DOHH2 (cell line): ENCODE results near the gene SCRN3.

ENCODE experiments used
- H3F3A ChIP-seq: fragments of 200-600 bp; sonication (generic), shearing (Covaris generic); 2 replicates; pipeline ENCODE4 v1.6.0; 2016; ENCODE audit warnings: antibody characterized with exemption, mild to moderate bottlenecking; ENCODE audit not compliant: control insufficient read depth, insufficient read depth
- H3K27ac ChIP-seq: fragments of 200-600 bp; sonication (generic); 2 replicates; pipeline ENCODE4 v1.5.1; 2014; ENCODE audit warnings: low read depth, mild to moderate bottlenecking, low read length, moderate library complexity
- H3K27me3 ChIP-seq: fragments of 200-600 bp; sonication (generic); 2 replicates; pipeline ENCODE4 v1.6.1; 2014; ENCODE audit warnings: mild to moderate bottlenecking, low read length, mixed read lengths; ENCODE audit not compliant: control insufficient read depth
- H3K36me3 ChIP-seq: fragments of 200-600 bp; sonication (generic); 2 replicates; pipeline ENCODE4 v1.6.1; 2014; ENCODE audit warnings: mild to moderate bottlenecking, low read length, moderate library complexity, mixed read lengths; ENCODE audit not compliant: control insufficient read depth
- H3K4me1 ChIP-seq: fragments of 200-600 bp; sonication (generic); 2 replicates; pipeline ENCODE4 v1.6.1; 2014; ENCODE audit warnings: mild to moderate bottlenecking, low read length, mixed read lengths; ENCODE audit not compliant: control insufficient read depth
- H3K4me2 ChIP-seq: fragments of 200-600 bp; sonication (generic); 2 replicates; pipeline ENCODE4 v1.6.0; 2014; ENCODE audit warnings: mild to moderate bottlenecking, low read length, moderate library complexity
- H3K4me3 ChIP-seq: fragments of 200-600 bp; sonication (generic); 2 replicates; pipeline ENCODE4 v1.5.1; 2014; ENCODE audit warnings: mild to moderate bottlenecking, low read length, mixed read lengths
- H3K79me2 ChIP-seq: fragments of 200-600 bp; sonication (generic); 2 replicates; pipeline ENCODE4 v1.6.1; 2014; ENCODE audit warnings: mild to moderate bottlenecking, low read length, mixed read lengths; ENCODE audit not compliant: control insufficient read depth
- H3K9me2 ChIP-seq: fragments of 200-600 bp; sonication (generic); replicated peaks from 2 replicates; pipeline ENCODE4 v1.6.1; 2014; ENCODE audit warnings: mild to moderate bottlenecking, low read length, mixed read lengths; ENCODE audit not compliant: control insufficient read depth
- H3K9me3 ChIP-seq: fragments of 200-600 bp; sonication (generic); 2 replicates; pipeline ENCODE4 v1.6.1; 2014; ENCODE audit warnings: antibody characterized with exemption, low read length, mixed read lengths; ENCODE audit not compliant: control insufficient read depth, insufficient read depth
- H4K20me1 ChIP-seq: fragments of 200-600 bp; sonication (generic); 2 replicates; pipeline ENCODE4 v1.6.0; 2014; ENCODE audit warnings: low read depth, mild to moderate bottlenecking, antibody characterized with exemption, low read length, moderate library complexity; ENCODE audit not compliant: control insufficient read depth, insufficient read depth
- EZH2phosphoT487 ChIP-seq: fragments of 200-600 bp; sonication (generic); IDR thresholded peaks from 2 replicates; pipeline ENCODE4 v1.6.1; 2017; ENCODE audit warnings: borderline replicate concordance, mild to moderate bottlenecking, antibody characterized with exemption, low read length, moderate library complexity, mixed read lengths
- TF ChIP-seq, protein P1 (sequence below): fragments of 200-600 bp; sonication (generic); IDR thresholded peaks from one replicate; pipeline ENCODE4 v1.5.1; 2014; ENCODE audit warnings: antibody characterized with exemption, mild to moderate bottlenecking, low read depth, low read length; ENCODE audit not compliant: poor library complexity, severe bottlenecking

SCRN3 gene

DNA sequence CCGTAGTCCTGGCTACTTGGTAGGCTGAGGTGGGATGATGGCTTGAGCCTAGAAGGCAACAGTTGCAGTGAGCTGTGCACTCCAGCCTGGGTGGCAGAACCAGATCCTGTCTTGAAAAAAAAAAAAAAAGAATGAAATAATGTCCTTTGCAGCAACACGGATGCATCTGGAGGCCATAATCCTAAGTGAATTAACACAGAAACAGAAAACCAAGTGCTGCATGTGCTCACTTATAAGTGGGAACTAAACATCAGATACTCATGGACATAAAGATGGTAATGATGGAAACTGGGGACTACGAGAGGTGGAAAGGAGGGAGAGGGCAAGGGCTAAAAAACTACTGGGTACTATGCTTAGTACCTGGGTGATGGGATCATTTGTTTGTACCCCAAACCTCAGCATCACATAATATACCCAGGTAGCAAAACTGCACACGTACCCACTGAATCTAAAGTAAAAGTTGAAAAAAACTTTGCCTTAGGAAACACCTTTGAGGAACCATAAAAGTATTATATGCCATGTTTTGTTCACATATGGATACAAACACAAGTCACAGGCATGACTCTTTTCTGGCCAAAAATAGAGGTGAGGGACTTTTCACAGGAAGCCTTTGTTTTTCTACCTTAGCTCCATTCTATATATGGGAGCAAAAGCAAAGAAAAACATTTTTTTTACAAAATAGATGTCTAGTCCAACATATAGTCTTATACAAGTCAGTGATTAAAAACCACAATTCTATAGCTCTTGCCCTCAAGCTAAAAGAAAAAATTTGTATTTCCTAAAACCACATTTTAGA lies 54.7 kb downstream of the SCRN3 start:
- Histone ChIP-seq H4K20me1 (no peaks in the 10 kb centered on the region), H3K4me1 (peaks cover 8% of the 10 kb centered on the region), H3K27me3 (no peaks in the 10 kb centered on the region), H3K9me2 (no peaks in the 10 kb centered on the region), H3K79me2 (no peaks in the 10 kb centered on the region), H3K27ac (no peak overlapping the region), H3K36me3 (no peaks in the 10 kb centered on the region), H3K4me2 (no peak overlapping the region), H3K4me3 (no peak overlapping the region), H3F3A (no peaks in the 10 kb centered on the region), H3K9me3 (no peaks in the 10 kb centered on the region)
- TF ChIP-seq, protein P1, sequence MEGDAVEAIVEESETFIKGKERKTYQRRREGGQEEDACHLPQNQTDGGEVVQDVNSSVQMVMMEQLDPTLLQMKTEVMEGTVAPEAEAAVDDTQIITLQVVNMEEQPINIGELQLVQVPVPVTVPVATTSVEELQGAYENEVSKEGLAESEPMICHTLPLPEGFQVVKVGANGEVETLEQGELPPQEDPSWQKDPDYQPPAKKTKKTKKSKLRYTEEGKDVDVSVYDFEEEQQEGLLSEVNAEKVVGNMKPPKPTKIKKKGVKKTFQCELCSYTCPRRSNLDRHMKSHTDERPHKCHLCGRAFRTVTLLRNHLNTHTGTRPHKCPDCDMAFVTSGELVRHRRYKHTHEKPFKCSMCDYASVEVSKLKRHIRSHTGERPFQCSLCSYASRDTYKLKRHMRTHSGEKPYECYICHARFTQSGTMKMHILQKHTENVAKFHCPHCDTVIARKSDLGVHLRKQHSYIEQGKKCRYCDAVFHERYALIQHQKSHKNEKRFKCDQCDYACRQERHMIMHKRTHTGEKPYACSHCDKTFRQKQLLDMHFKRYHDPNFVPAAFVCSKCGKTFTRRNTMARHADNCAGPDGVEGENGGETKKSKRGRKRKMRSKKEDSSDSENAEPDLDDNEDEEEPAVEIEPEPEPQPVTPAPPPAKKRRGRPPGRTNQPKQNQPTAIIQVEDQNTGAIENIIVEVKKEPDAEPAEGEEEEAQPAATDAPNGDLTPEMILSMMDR, result no peak
- TF ChIP-seq EZH2phosphoT487, result no peak

DNA sequence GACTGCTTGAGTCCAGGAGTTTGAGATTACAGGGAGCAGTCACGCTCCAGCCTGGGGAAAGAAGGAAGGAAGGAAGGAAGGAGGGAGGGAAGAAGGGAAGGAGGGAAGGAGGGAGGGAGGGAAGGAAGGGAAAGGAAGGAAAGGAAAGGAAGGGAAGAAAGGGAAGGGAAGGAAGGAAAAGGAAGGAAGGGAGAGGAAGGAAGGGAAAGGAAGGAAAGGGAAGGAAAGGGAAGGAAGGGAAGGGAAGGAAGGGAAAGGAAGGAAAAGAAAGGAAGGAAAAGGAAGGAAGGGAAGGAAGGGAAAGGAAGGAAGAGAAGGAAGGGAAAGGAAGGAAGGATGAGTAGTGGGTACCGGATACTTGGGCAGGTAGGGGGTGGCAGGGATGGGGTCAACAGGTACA lies 59.0 kb downstream of the SCRN3 start:
- TF ChIP-seq, protein P1, result no peak
- no peak for TF ChIP-seq EZH2phosphoT487
- no peaks in the 10 kb centered on the region for H3K36me3 ChIP-seq

DNA sequence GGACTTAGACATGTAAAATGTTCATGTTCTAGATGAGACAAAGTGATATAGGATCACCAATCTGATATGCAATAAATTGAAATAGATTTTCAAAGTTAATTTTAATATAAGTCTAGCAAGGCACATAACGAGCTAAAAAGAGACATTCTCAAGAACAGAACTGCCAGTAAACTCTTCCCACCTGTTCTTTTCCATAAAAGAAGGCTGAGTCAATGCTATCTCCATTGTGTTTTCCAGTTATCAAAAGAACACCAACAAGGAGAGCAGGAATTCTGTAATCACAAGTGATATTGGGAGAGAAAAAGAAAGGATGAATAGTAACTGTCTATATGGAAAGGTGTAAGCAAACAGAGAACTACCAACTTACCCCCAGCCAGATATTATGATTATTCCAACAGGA lies 65.7 kb downstream of the SCRN3 start:
- H3K36me3 ChIP-seq, result no peaks in the 10 kb centered on the region

More for the DNA sequence above, 59.0 kb downstream of the SCRN3 start:
- Histone ChIP-seq H3K79me2 (no peaks in the 10 kb centered on the region), H3K27ac (no peak overlapping the region), H4K20me1 (no peaks in the 10 kb centered on the region), H3K9me3 (no peaks in the 10 kb centered on the region), H3K9me2 (no peaks in the 10 kb centered on the region), H3K4me2 (no peak overlapping the region), H3K27me3 (no peaks in the 10 kb centered on the region), H3F3A (no peaks in the 10 kb centered on the region), H3K4me3 (no peak overlapping the region), H3K4me1 (peaks cover 8% of the 10 kb centered on the region)

More for the DNA sequence above, 65.7 kb downstream of the SCRN3 start:
- Histone ChIP-seq H3K27ac (no peak overlapping the region), H3K9me2 (no peaks in the 10 kb centered on the region), H3K9me3 (no peaks in the 10 kb centered on the region), H3K27me3 (no peaks in the 10 kb centered on the region), H3K79me2 (no peaks in the 10 kb centered on the region), H3F3A (no peaks in the 10 kb centered on the region), H3K4me1 (no peaks in the 10 kb centered on the region), H3K4me3 (no peak overlapping the region), H4K20me1 (no peaks in the 10 kb centered on the region), H3K4me2 (no peak overlapping the region)
- no peak for TF ChIP-seq EZH2phosphoT487
- TF ChIP-seq, protein P1, result no peak
